ENCODE data around the gene ESRRG. TPM values are rescaled to one million over a fixed set of nuclear protein-coding genes. Genes with fewer than 3 reads are reported as not detected.

Gene ESRRG
- total and polyA plus RNA-seq, 4 donors: 0.07 to 0.47 (median 0.20) TPM

DNA sequence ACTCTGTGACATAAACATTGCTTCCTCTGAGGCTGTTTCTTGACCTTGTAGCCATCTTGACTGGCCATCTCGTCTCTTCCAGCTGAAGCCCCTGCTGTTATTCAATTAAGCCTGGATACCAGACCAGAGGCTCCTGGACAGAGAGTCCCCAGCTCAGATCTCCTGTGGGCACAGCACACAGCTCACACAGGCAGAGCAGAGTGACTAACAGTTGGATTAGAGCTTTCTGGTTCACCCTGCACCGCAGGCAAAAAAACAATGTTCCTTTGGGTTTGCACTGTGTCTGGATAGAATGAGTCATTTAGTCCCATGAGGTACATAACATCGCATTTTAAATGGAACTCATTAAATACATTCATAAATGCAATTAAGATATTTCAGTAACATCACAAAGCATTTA lies 266.5 kb downstream of the ESRRG start (continued):
- TF ChIP-seq, protein P1, sequence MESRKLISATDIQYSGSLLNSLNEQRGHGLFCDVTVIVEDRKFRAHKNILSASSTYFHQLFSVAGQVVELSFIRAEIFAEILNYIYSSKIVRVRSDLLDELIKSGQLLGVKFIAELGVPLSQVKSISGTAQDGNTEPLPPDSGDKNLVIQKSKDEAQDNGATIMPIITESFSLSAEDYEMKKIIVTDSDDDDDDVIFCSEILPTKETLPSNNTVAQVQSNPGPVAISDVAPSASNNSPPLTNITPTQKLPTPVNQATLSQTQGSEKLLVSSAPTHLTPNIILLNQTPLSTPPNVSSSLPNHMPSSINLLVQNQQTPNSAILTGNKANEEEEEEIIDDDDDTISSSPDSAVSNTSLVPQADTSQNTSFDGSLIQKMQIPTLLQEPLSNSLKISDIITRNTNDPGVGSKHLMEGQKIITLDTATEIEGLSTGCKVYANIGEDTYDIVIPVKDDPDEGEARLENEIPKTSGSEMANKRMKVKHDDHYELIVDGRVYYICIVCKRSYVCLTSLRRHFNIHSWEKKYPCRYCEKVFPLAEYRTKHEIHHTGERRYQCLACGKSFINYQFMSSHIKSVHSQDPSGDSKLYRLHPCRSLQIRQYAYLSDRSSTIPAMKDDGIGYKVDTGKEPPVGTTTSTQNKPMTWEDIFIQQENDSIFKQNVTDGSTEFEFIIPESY (IDR thresholded peaks at IDR 0.05): no peak
- TF ChIP-seq FOXA2 (IDR thresholded peaks at IDR 0.05): no peak
- TF ChIP-seq YY1 (IDR thresholded peaks at IDR 0.05): no peak

DNA sequence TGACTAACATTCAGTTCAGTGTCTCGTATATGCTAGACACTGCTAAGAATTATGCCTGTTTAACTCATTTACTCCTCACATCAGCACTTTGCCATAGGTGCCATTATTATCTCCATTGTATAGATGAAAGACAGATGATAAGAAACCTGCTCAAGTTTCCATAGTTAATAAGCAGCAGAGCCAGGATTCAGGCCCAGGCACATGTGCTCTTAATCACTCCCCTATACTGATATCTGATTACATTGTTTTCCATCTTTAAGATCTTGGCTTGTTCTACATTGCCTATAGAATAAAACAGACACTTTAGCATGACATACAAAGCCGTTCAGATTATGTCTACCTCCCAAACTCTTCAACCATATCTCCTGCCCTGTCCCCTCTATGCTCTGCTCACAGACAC lies 269.5 kb downstream of the ESRRG start:
- 84% methylated on average over 2 of the region's 2 CpGs for WGBS
- TF ChIP-seq, protein P2, sequence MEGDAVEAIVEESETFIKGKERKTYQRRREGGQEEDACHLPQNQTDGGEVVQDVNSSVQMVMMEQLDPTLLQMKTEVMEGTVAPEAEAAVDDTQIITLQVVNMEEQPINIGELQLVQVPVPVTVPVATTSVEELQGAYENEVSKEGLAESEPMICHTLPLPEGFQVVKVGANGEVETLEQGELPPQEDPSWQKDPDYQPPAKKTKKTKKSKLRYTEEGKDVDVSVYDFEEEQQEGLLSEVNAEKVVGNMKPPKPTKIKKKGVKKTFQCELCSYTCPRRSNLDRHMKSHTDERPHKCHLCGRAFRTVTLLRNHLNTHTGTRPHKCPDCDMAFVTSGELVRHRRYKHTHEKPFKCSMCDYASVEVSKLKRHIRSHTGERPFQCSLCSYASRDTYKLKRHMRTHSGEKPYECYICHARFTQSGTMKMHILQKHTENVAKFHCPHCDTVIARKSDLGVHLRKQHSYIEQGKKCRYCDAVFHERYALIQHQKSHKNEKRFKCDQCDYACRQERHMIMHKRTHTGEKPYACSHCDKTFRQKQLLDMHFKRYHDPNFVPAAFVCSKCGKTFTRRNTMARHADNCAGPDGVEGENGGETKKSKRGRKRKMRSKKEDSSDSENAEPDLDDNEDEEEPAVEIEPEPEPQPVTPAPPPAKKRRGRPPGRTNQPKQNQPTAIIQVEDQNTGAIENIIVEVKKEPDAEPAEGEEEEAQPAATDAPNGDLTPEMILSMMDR (IDR thresholded peaks at IDR 0.05; ENCODE audit: low read depth, low read length, missing input control): no peak
- TF ChIP-seq, protein P3, sequence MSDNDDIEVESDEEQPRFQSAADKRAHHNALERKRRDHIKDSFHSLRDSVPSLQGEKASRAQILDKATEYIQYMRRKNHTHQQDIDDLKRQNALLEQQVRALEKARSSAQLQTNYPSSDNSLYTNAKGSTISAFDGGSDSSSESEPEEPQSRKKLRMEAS (IDR thresholded peaks at IDR 0.05): no peak
- TF ChIP-seq RAD21 (IDR thresholded peaks at IDR 0.05) (no peak), HNF4G (IDR thresholded peaks at IDR 0.05) (no peak), FOXA2 (IDR thresholded peaks at IDR 0.05) (no peak), TAF1 (conservative IDR thresholded peaks at IDR 0.05) (no peak), YY1 (IDR thresholded peaks at IDR 0.05) (no peak), JUND (IDR thresholded peaks at IDR 0.05) (no peak), RXRA (IDR thresholded peaks at IDR 0.05) (no peak), SP1 (IDR thresholded peaks at IDR 0.05) (no peak), GABPA (IDR thresholded peaks at IDR 0.05 in 1 of 2, conservative IDR thresholded peaks at IDR 0.05 in 1 of 2) (no peak), NR2F2 (IDR thresholded peaks at IDR 0.05) (no peak), FOXA1 (IDR thresholded peaks at IDR 0.05) (no peak)
- TF ChIP-seq, protein P4, sequence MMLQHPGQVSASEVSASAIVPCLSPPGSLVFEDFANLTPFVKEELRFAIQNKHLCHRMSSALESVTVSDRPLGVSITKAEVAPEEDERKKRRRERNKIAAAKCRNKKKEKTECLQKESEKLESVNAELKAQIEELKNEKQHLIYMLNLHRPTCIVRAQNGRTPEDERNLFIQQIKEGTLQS (IDR thresholded peaks at IDR 0.05): no peak
- TF ChIP-seq, protein P1 (IDR thresholded peaks at IDR 0.05): no peak
- H3K9me3 ChIP-seq (ENCODE audit: control insufficient read depth in 4 of 4, low read length in 3 of 4): no peaks in the 10 kb centered on the region

More for the DNA sequence above, 269.5 kb downstream of the ESRRG start:
- no peaks in the 10 kb centered on the region for H3K27me3 ChIP-seq (ENCODE audit: control insufficient read depth in 4 of 4, insufficient read depth in 4 of 4, low read length in 3 of 4)
- no peak for DNase-seq (ENCODE audit: low spot score)
- H3K4me1 ChIP-seq (ENCODE audit: control insufficient read depth in 4 of 4, insufficient read depth in 4 of 4, low read length in 3 of 4): no peaks in the 10 kb centered on the region
- no peaks in the 10 kb centered on the region for H3K36me3 ChIP-seq (ENCODE audit: control insufficient read depth in 4 of 4, insufficient read depth in 3 of 4, low read depth in 1 of 4, low read length in 3 of 4)
- H3K27ac ChIP-seq (ENCODE audit: low read depth in 1 of 2, low read length in 2 of 2): no peak overlapping the region
- H3K9ac ChIP-seq (ENCODE audit: low read depth in 1 of 2, low read length in 2 of 2): no peak overlapping the region
- H3K4me3 ChIP-seq (ENCODE audit: low read depth in 1 of 3, low read length in 3 of 3): no peak overlapping the region
